ENCODE data around the gene GBX1. TPM values are rescaled to one million over a fixed set of nuclear protein-coding genes. Genes with fewer than 3 reads are reported as not detected.

Gene GBX1
- total and polyA plus RNA-seq, 11 donors, result 0.27 to 0.52 (median 0.34) TPM; not detected in 5

- TF ChIP-seq CTCF (IDR thresholded peaks at IDR 0.05) (no peak), POLR2A (IDR thresholded peaks at IDR 0.05) (no peak)
- no peak overlapping the region for H3K4me3 ChIP-seq
- peaks cover 0 to 2% (median 0%) of the 10 kb centered on the region in 9 donors for H3K36me3 ChIP-seq
- H3K27ac ChIP-seq, result no peak overlapping the region
- 51 to 69% (median 60%) methylated on average over 37 to 77 of the region's 77 CpGs for WGBS, 4 donors
- H3K9me3 ChIP-seq, result no peaks in the 10 kb centered on the region
- peaks cover 0 to 11% (median 0%) of the 10 kb centered on the region in 12 donors for H3K4me1 ChIP-seq
- intact Hi-C loops (cut with DNase I), result loop anchor here in 7 of 10 donors (5.0 to 10.0 kb wide), 5 partner anchors 58 to 280 kb away; partner anchors contain the start of gene CHPF2 (in 1 of the 7)
- ATAC-seq (peak in 3 of 4 donors; percentile 42 to 68 (median 50)), DNase-seq (peak in 2 of 5 donors; percentile 39 to 66)
- peaks cover 0 to 37% (median 0%) of the 10 kb centered on the region in 9 donors for H3K27me3 ChIP-seq
These were observed 7.0 kb upstream of the GBX1 start for GRCh38 chr7:151174246-151175046.

- intact Hi-C loops (cut with DNase I), result loop anchor here in 8 of 10 donors (1.0 to 10.0 kb wide), 7 partner anchors 49 to 279 kb away; partner anchors contain the start of gene CHPF2 (in 1 of the 8)
- Histone ChIP-seq H3K27me3 (peaks cover 0 to 45% (median 5%) of the 10 kb centered on the region in 9 donors), H3K27ac (no peak overlapping the region)
These were observed 6.1 kb upstream of the GBX1 start for GRCh38 chr7:151173386-151174245.

GRCh38 chr7:151172273-151173141, 5.0 kb upstream of the GBX1 start:
- Histone ChIP-seq H3K9me3 (no peaks in the 10 kb centered on the region), H3K4me1 (peaks cover 0 to 28% (median 4%) of the 10 kb centered on the region in 12 donors), H3K27me3 (peaks cover 0 to 56% (median 12%) of the 10 kb centered on the region in 9 donors), H3K27ac (peak overlapping the region in 2 of 12 donors; percentile 4 to 27), H3K4me3 (no peak overlapping the region), H3K36me3 (no peaks in the 10 kb centered on the region)
- DNase-seq (peak; percentile 72 to 90 (median 81)), ATAC-seq (peak; percentile 55 to 77 (median 64))
- 22 to 24% (median 23%) methylated on average over 41 to 42 of the region's 42 CpGs for WGBS, 4 donors
- intact Hi-C loops (cut with DNase I), result loop anchor here (1.0 to 10.0 kb wide), 8 partner anchors 47 to 278 kb away; partner anchors contain the start of gene CHPF2 (in 1 of the 10)
- TF ChIP-seq CTCF (IDR thresholded peaks at IDR 0.05) (peak; percentile 100), POLR2A (IDR thresholded peaks at IDR 0.05) (no peak)

More at GRCh38 chr7:151173386-151174245, 6.1 kb upstream of the GBX1 start:
- no peak overlapping the region for H3K4me3 ChIP-seq
- H3K9me3 ChIP-seq, result no peaks in the 10 kb centered on the region
- no peak for TF ChIP-seq CTCF (IDR thresholded peaks at IDR 0.05)
- TF ChIP-seq POLR2A (IDR thresholded peaks at IDR 0.05), result no peak
- DNase-seq, result no peak
- ATAC-seq, result no peak
- WGBS, 4 donors, result 84 to 89% (median 87%) methylated on average over 43 of the region's 43 CpGs
- no peaks in the 10 kb centered on the region for H3K36me3 ChIP-seq
- peaks cover 0 to 17% (median 0%) of the 10 kb centered on the region in 12 donors for H3K4me1 ChIP-seq

Measured in heart left ventricle (tissue), 16 donors.